Adrenal gland (tissue), 12 donors: Measurements from ENCODE around the gene MUS81. TPM values are rescaled to one million over a fixed set of nuclear protein-coding genes. Genes with fewer than 3 reads are reported as not detected.
"Not testable (repeated sequence)": the region's sequence is repeated elsewhere in the genome, so short reads cannot be mapped to it uniquely, and the experiment has no call there.

Source experiments
- DNase-seq, 7 donors: peaks; one replicate each; pipeline ENCODE4 v3.0.0-alpha.2; 2019 to 2020
- H3K27ac ChIP-seq, 5 donors: fragments of 200-600 bp; sonication (generic) in 4 of 5; 1 replicate in 3 of 5; 2 replicates in 2 of 5; pipeline versions ENCODE4 v1.5.1 to v1.8.0; 2016 to 2020; ENCODE audit warnings: mild to moderate bottlenecking in 1 of 5
- H3K27me3 ChIP-seq: fragments of 200-600 bp; 2 replicates; pipeline ENCODE4 v1.8.0; 2021
- H3K36me3 ChIP-seq, 2 donors: fragments of 200-600 bp; replicated peaks in 1 of 2; 1 replicate in 1 of 2; 2 replicates in 1 of 2; pipeline versions ENCODE4 v1.5.1 to v1.8.0; 2018 to 2022
- H3K4me1 ChIP-seq, 2 donors: fragments of 200-600 bp; replicated peaks in 1 of 2; 1 replicate in 1 of 2; 2 replicates in 1 of 2; pipeline versions ENCODE4 v1.5.1 to v1.8.0; 2018 to 2021
- H3K4me3 ChIP-seq, 4 donors: fragments of 200-600 bp; sonication (generic) in 3 of 4; one replicate each; pipeline ENCODE4 v1.5.1; 2016 to 2018
- H3K9me3 ChIP-seq, 3 donors: fragments of 200-600 bp; sonication (generic) in 1 of 3; replicated peaks in 1 of 3; 1 replicate in 2 of 3; 2 replicates in 1 of 3; pipeline versions ENCODE4 v1.5.1 to v1.8.0; 2016 to 2021
- POLR2A ChIP-seq, 2 donors: fragments of 450-650 bp; IDR thresholded peaks; one replicate each; pipeline ENCODE4 v1.6.1; 2017; ENCODE audit warnings: antibody characterized with exemption in 2 of 2, mild to moderate bottlenecking in 2 of 2, moderate library complexity in 1 of 2
- WGBS, 4 donors: extraction: QIAGEN DNeasy Blood & Tissue Kit in 2 of 4; methylation state at CpG; one replicate each; pipeline versions ENCODE4 v1.1.5 to v1.1.7; 2013 to 2017; 5-methylcytosine and 5-hydroxymethylcytosine counted together
- intact Hi-C, 2 donors: fragments of 100-400 bp; cut with DNase I; formaldehyde crosslinking; loops; one replicate each; pipeline versions ENCODE4 v1.14.1 to v1.15.0; 2022 to 2023
- polyA plus RNA-seq, 3 donors: library from polyadenylated mRNA; stranded (reverse); fragments of 200-250 nt in 2 of 3; fragments of 350-450 nt in 1 of 3; fragmentation: Illumina TruSeq in 1 of 3; extraction: RNeasy Lipid Tissue Mini Kit (QIAGEN cat#74804) in 1 of 3; gene quantifications; one replicate each; pipeline ENCODE4 v1.2.3, GENCODE V29; 2013 to 2014
- total RNA-seq, 9 donors: library from RNA; depleted of rRNA in 4 of 9; stranded (reverse); fragments of >200 nt in 4 of 9; fragments of 120-200 nt in 1 of 9; fragmentation: NEBNext Ultra II Directional in 1 of 9; extraction: Animal tissue kit (Norgen Biotek cat#: 25700) in 1 of 9; gene quantifications; one replicate each; pipeline versions ENCODE4 v1.1.0 to v1.2.4, GENCODE V29; 2013 to 2023
- TF ChIP-seq, protein P1 (sequence below), 6 experiments: fragments of 450-650 bp in 4 of 6; fragments of 200-600 bp in 2 of 6; sonication (generic) in 1 of 6; IDR thresholded peaks; 1 replicate in 5 of 6; 2 replicates in 1 of 6; pipeline versions ENCODE4 v1.5.1 to v1.8.0; 2016 to 2021; ENCODE audit warnings: antibody characterized with exemption in 6 of 6, mild to moderate bottlenecking in 2 of 6, moderate library complexity in 1 of 6
- donor health status: healthy with polysubstance abuse.
- donor health status: Bipolar disorder and iron deficiency.
- donor health status: DM: yes; HTN: yes; CAD: no.
- donor health status: DM: no; HTN: no; CAD: no.
- donor health status: DM: no; HTN: no; CAD: no.
- donor health status: DM: yes; HTN: yes; CAD: no.

Gene MUS81
- total and polyA plus RNA-seq, 12 donors: 16.1 to 147 (median 41.1) TPM

DNA sequence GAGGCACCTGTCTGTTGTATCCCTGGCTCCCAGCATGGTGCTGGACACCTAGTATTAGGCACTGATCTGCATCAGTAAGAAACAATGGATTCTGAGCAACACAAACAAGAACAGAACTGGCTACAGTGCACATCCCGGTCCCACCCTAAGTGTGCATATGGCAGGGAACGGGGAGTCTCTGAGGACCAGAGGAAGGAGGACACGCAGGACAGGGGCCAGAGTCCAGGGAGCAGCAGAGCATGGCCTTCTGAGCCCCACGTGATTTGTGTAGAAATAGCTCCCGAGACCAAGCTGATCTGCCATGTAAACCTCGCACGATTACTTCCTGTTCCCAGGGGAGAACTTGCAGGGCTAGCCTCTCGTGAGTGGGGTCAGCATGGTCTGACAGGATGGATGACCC is 39.1 kb upstream of the MUS81 start:
- no peak overlapping the region for H3K4me3 ChIP-seq
- no peaks in the 10 kb centered on the region for H3K9me3 ChIP-seq
- DNase-seq: peak in 1 of 7 donors; percentile 12
- no peaks in the 10 kb centered on the region for H3K36me3 ChIP-seq
- H3K4me1 ChIP-seq: peaks cover 0 to 5% of the 10 kb centered on the region in 2 donors
- H3K27me3 ChIP-seq: no peaks in the 10 kb centered on the region
- intact Hi-C loops: no loop called here
- WGBS, 4 donors: 37 to 64% (median 50%) methylated on average over 7 to 8 of the region's 8 CpGs
- no peak overlapping the region for H3K27ac ChIP-seq
- no peak for TF ChIP-seq POLR2A (IDR thresholded peaks at IDR 0.05)
- TF ChIP-seq, protein P1, sequence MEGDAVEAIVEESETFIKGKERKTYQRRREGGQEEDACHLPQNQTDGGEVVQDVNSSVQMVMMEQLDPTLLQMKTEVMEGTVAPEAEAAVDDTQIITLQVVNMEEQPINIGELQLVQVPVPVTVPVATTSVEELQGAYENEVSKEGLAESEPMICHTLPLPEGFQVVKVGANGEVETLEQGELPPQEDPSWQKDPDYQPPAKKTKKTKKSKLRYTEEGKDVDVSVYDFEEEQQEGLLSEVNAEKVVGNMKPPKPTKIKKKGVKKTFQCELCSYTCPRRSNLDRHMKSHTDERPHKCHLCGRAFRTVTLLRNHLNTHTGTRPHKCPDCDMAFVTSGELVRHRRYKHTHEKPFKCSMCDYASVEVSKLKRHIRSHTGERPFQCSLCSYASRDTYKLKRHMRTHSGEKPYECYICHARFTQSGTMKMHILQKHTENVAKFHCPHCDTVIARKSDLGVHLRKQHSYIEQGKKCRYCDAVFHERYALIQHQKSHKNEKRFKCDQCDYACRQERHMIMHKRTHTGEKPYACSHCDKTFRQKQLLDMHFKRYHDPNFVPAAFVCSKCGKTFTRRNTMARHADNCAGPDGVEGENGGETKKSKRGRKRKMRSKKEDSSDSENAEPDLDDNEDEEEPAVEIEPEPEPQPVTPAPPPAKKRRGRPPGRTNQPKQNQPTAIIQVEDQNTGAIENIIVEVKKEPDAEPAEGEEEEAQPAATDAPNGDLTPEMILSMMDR (IDR thresholded peaks at IDR 0.05): no peak

DNA sequence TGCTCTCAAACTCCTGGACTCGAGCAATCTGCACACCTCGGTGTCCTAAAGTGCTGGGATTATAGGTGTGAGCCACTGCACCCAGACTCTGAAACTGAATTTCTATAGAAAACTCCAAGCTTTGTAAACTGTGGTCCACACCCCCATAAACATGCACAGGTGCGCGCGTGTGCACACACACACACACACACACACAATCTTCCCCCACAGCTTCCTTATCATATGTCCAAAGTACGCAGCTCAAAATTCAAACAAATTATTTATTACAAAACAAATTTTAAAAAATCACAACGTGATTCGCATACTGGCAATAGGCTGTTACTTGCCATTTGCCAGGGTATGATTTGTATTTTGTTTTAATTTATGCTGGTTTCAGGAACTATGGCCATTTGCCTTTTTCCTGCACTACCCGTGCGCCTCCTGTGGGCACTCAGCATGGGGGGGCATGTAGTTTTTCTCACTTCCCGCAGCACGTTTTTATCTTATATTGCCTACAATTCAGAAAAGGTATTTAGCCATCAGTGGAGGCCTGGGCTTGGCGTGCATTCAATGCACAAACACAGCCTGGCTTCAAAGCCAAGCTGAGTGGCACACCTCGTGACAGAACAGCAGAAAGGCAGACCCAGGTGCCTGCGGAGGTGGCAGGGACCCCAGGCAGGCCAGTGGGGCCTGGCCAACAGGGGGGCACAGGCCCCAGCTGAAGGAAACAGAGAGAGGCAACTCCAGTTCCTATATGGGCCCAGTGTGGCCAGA is 37.3 kb upstream of the MUS81 start:
- TF ChIP-seq, protein P1 (IDR thresholded peaks at IDR 0.05): no peak
- no peak for TF ChIP-seq POLR2A (IDR thresholded peaks at IDR 0.05)
- no peaks in the 10 kb centered on the region for H3K9me3 ChIP-seq
- H3K27ac ChIP-seq: no peak overlapping the region
- H3K4me3 ChIP-seq: no peak overlapping the region
- H3K36me3 ChIP-seq: no peaks in the 10 kb centered on the region
- no peak for DNase-seq
- 72 to 79% (median 75%) methylated on average over 15 of the region's 15 CpGs for WGBS, 4 donors
- H3K4me1 ChIP-seq: no peaks in the 10 kb centered on the region
- H3K27me3 ChIP-seq: no peaks in the 10 kb centered on the region
- intact Hi-C loops: no loop called here

DNA sequence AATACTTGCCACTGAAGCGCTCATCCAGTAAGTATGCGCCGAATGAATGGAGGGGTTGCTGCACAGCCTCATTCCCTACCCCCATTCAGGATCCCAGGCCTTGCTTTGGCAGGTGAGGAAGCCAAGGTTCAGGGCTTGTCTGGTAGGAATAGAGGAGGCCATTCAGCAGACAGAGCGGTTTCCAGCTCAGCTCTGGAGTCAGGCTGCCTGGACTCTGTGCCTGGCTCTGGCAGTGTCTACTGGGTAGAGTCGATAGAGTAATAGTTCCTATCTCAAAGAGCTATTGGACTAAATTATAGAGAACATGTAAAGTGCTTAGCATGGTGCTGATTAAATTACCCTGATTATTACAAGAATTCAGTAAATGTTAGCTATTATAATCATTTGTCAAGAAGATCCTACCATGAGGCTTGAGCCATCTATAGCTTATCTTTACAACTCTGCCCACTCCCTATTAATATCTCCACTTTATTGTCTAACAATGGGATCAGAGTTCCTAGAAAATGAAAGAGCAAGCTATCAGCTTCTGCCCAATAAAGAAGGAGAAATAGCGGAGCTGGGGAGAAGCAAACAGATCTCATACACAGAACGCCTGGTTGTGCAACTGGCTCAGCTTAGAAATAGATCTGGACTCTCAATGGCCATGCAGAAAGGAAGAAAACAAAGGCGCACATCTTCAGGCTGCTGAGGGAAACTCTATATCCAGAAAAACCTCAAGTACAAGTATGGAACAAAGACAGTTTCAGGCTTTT is 33.1 kb upstream of the MUS81 start:
- Histone ChIP-seq H3K4me3 (no peak overlapping the region), H3K36me3 (no peaks in the 10 kb centered on the region), H3K27ac (no peak overlapping the region), H3K4me1 (no peaks in the 10 kb centered on the region), H3K9me3 (no peaks in the 10 kb centered on the region), H3K27me3 (no peaks in the 10 kb centered on the region)
- no peak for DNase-seq
- intact Hi-C loops: no loop called here
- TF ChIP-seq, protein P1 (IDR thresholded peaks at IDR 0.05): no peak
- TF ChIP-seq POLR2A (IDR thresholded peaks at IDR 0.05): no peak
- WGBS, 4 donors: 81 to 88% (median 85%) methylated on average over 8 of the region's 8 CpGs

DNA sequence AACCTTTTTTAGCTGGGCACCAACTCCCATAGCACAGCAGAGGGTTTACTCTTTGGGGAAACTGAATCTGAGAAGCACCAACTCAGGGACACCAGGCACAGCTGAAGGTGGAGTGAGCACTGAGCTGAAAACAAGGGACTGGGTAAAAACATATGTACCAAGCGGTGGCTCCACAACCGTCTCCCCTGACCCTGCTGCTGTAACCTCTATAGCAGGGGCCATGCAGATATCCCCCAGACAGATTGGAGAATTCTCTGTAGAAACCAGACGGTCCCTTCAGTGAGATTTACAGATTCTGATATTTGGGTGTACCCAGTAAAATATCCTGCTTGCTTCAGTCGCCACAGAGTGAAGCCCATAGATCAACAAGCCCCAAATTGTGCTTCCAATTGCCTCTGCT is 30.8 kb upstream of the MUS81 start:
- H3K9me3 ChIP-seq: no peaks in the 10 kb centered on the region
- TF ChIP-seq POLR2A (IDR thresholded peaks at IDR 0.05): no peak
- TF ChIP-seq, protein P1 (IDR thresholded peaks at IDR 0.05): no peak
- H3K4me1 ChIP-seq: peaks cover 0 to 5% of the 10 kb centered on the region in 2 donors
- WGBS, 4 donors: 54 to 68% (median 64%) methylated on average over 4 of the region's 4 CpGs
- H3K27me3 ChIP-seq: no peaks in the 10 kb centered on the region
- no peak overlapping the region for H3K27ac ChIP-seq
- intact Hi-C loops: no loop called here
- no peaks in the 10 kb centered on the region for H3K36me3 ChIP-seq
- H3K4me3 ChIP-seq: no peak overlapping the region
- DNase-seq: no peak

DNA sequence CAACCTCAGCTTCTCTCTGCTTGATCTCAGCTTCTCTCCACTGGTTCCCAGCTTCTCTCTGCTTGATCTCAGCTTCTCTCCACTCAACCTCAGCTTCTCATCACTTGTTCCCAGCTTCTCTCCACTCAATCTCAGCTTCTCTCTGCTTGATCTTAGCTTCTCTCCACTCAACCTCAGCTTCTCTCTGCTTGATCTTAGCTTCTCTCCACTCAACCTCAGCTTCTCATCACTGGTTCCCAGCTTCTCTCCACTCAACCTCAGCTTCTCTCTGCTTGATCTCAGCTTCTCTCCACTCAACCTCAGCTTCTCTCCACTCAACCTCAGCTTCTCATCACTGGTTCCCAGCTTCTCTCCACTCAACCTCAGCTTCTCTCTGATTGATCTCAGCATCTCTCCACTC is 28.0 kb upstream of the MUS81 start:
- H3K4me1 ChIP-seq, H3K27ac ChIP-seq, H3K36me3 ChIP-seq, H3K27me3 ChIP-seq, H3K4me3 ChIP-seq, DNase-seq, intact Hi-C loops, H3K9me3 ChIP-seq: not testable (repeated sequence)
